Activated CD8-positive, alpha-beta T cell treated with anti-CD3 and anti-CD28 coated beads for 36 hours (primary cell): ENCODE results near the gene STK32C. TPM values are rescaled to one million over a fixed set of nuclear protein-coding genes. Genes with fewer than 3 reads are reported as not detected.
A peak's percentile ranks its signal among the peaks of the same experiment; 100 is the strongest.

Source experiments
- ATAC-seq: fragments of 200-7000 bp; cut with Tn5 transposase; one replicate; pipeline ENCODE4 v1.10.0; 2021; ENCODE audit warnings: mild to moderate bottlenecking, moderate library complexity
- CTCF ChIA-PET: fragments of 350-600 bp; sonication (Branson Sonifier 250); formaldehyde crosslinking; loops from one replicate; lab custom pipeline; 2021; ENCODE audit warnings: antibody characterized with exemption; lab: Charles Lee
- POLR2A ChIA-PET: fragments of 350-600 bp; sonication (Branson Sonifier 250); formaldehyde crosslinking; loops from one replicate; lab custom pipeline; 2021; ENCODE audit warnings: antibody characterized with exemption; lab: Charles Lee
- DNase-seq: peaks from one replicate; pipeline ENCODE4 v3.0.0-alpha.2; 2020
- H3K27ac Mint-ChIP-seq: one replicate; pipeline ENCODE4 v1.8.0; 2021; ENCODE audit warnings: mild to moderate bottlenecking, mixed read lengths
- H3K27me3 Mint-ChIP-seq: one replicate; pipeline ENCODE4 v1.8.0; 2021; ENCODE audit warnings: mixed read lengths
- H3K36me3 Mint-ChIP-seq: one replicate; pipeline ENCODE4 v1.8.0; 2021; ENCODE audit warnings: low read depth, mixed read lengths
- H3K4me1 Mint-ChIP-seq: one replicate; pipeline ENCODE4 v1.8.0; 2021; ENCODE audit warnings: low read depth, mixed read lengths
- H3K4me3 Mint-ChIP-seq: one replicate; pipeline ENCODE4 v1.8.0; 2021; ENCODE audit warnings: mild to moderate bottlenecking, moderate library complexity, mixed read lengths
- H3K9me3 Mint-ChIP-seq: one replicate; pipeline ENCODE4 v1.8.0; 2021; ENCODE audit warnings: mixed read lengths
- CTCF ChIP-seq: fragments of 200-600 bp; IDR thresholded peaks from one replicate; pipeline ENCODE4 v1.8.0; 2022; ENCODE audit warnings: antibody characterized with exemption, mild to moderate bottlenecking
- intact Hi-C: fragments of 100-400 bp; cut with micrococcal nuclease; formaldehyde crosslinking; loops from one replicate; pipeline ENCODE4 v1.10.0; 2022
- total RNA-seq, 2 experiments: library from RNA; stranded (reverse); gene quantifications; one replicate each; pipeline ENCODE4 v1.2.3, GENCODE V29; 2021

The STK32C gene
- total RNA-seq, 2 experiments from 2014 or later: 29.3 to 31.4 TPM

- DNase-seq (no peak), ATAC-seq (no peak)
- ChIA-PET CTCF (interaction anchor here (1.4 kb wide), 1 partner anchor 11 kb away, joined by 3 read pairs; no protein-coding TSS in a partner anchor), POLR2A (no interaction called here)
- Mint-ChIP-seq H3K9me3 (no peaks in the 10 kb centered on the region), H3K36me3 (no peaks in the 10 kb centered on the region), H3K27me3 (no peaks in the 10 kb centered on the region), H3K4me3 (no peak overlapping the region), H3K27ac (no peak overlapping the region), H3K4me1 (no peaks in the 10 kb centered on the region)
- TF ChIP-seq CTCF: no peak
- intact Hi-C loops: no loop called here
Measured at GRCh38 chr10:132201111-132201969, 106.4 kb downstream of the STK32C start.

DNA sequence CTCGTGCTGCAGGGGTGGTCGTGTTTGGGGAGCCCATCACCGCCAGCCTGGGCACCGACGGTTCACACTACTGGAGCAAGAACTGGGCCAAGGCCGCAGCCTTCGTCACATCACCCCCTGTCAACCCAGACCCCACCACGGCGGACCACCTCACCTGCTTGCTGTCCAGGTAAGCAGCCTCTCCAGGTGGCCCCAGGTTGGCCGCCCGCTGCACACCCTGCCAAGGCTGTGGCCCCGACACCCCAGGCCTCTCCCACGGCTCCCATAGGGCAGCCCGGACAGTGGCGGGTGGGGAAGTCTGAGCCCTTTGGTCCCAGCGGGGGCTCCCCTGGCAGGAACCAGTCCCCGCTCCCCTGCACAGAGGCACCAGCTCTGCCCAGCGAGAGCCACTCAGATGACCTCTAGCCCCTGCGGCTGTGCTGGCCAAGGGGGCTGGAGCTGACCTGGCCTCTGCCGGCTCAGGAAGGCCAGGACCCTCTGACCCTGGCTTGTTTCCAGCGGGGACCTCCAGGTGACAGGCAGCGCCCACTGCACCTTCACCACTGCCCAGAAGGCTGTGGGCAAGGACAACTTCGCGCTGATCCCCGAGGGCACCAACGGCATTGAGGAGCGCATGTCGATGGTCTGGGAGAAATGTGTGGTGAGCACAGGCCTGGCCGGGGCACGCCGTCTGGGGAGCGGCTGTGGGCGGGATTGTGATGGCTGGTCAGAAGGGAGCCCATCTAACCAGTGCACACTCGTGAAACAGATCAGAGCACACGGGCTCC lies 107.2 kb downstream of the STK32C start:
- TF ChIP-seq CTCF: no peak
- no peaks in the 10 kb centered on the region for H3K9me3 Mint-ChIP-seq
- ChIA-PET CTCF (interaction anchor here (1.4 kb wide), 1 partner anchor 12 kb away, joined by 3 read pairs; no protein-coding TSS in a partner anchor), POLR2A (interaction anchor here (0.8 kb wide), 1 partner anchor 29 kb away, joined by 3 read pairs; no protein-coding TSS in a partner anchor)
- intact Hi-C loops: no loop called here
- ATAC-seq (no peak), DNase-seq (no peak)
- H3K4me1 Mint-ChIP-seq: no peaks in the 10 kb centered on the region
- H3K27ac Mint-ChIP-seq: no peak overlapping the region
- H3K4me3 Mint-ChIP-seq: no peak overlapping the region
- H3K27me3 Mint-ChIP-seq: no peaks in the 10 kb centered on the region
- no peaks in the 10 kb centered on the region for H3K36me3 Mint-ChIP-seq

- DNase-seq: no peak
- no peak for TF ChIP-seq CTCF
- ChIA-PET CTCF (no interaction called here), POLR2A (interaction anchor here (0.8 kb wide), 1 partner anchor 30 kb away, joined by 3 read pairs; no protein-coding TSS in a partner anchor)
- intact Hi-C loops: no loop called here
- H3K4me3 Mint-ChIP-seq: no peak overlapping the region
- H3K36me3 Mint-ChIP-seq: no peaks in the 10 kb centered on the region
- H3K27ac Mint-ChIP-seq: no peak overlapping the region
- no peaks in the 10 kb centered on the region for H3K27me3 Mint-ChIP-seq
- no peak for ATAC-seq
- no peaks in the 10 kb centered on the region for H3K4me1 Mint-ChIP-seq
- H3K9me3 Mint-ChIP-seq: no peaks in the 10 kb centered on the region
Measured at GRCh38 chr10:132199854-132200311, 107.9 kb downstream of the STK32C start.

- intact Hi-C loops: no loop called here
- Mint-ChIP-seq H3K27me3 (peaks cover 2% of the 10 kb centered on the region), H3K27ac (no peak overlapping the region), H3K36me3 (no peaks in the 10 kb centered on the region), H3K9me3 (no peaks in the 10 kb centered on the region), H3K4me1 (no peaks in the 10 kb centered on the region), H3K4me3 (no peak overlapping the region)
- CTCF ChIA-PET: no interaction called here
- POLR2A ChIA-PET: no interaction called here
- DNase-seq: no peak
- TF ChIP-seq CTCF: no peak
- ATAC-seq: peak; percentile 37
Measured at GRCh38 chr10:132199268-132199853, 108.4 kb downstream of the STK32C start.
